ENCODE results near the gene GNGT1.

DNA sequence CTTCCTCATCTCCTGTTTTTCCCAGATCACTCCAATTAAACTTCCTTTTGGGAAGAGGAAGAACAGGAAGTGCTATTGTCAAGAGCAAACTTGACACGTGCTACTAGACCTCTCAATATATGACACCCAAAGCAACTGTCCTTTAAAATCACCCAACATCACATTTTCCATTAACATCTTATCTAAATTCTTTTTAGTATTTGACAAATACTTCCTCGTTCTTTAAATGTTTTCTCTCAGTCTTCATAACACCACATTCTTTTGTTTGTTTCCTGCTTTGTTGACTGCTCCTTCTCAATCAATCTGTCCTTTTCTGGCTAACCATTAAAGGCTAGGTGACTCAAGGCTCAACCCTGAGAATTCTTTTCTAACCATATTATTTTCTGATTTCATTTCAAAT, 8.7 kb upstream of the GNGT1 start:
- TF ChIP-seq, protein P1, sequence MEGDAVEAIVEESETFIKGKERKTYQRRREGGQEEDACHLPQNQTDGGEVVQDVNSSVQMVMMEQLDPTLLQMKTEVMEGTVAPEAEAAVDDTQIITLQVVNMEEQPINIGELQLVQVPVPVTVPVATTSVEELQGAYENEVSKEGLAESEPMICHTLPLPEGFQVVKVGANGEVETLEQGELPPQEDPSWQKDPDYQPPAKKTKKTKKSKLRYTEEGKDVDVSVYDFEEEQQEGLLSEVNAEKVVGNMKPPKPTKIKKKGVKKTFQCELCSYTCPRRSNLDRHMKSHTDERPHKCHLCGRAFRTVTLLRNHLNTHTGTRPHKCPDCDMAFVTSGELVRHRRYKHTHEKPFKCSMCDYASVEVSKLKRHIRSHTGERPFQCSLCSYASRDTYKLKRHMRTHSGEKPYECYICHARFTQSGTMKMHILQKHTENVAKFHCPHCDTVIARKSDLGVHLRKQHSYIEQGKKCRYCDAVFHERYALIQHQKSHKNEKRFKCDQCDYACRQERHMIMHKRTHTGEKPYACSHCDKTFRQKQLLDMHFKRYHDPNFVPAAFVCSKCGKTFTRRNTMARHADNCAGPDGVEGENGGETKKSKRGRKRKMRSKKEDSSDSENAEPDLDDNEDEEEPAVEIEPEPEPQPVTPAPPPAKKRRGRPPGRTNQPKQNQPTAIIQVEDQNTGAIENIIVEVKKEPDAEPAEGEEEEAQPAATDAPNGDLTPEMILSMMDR (IDR thresholded peaks at IDR 0.05), result no peak
- TF ChIP-seq EZH2phosphoT487 (IDR thresholded peaks at IDR 0.05) (no peak), EZH2 (IDR thresholded peaks at IDR 0.05) (no peak)

Data from neural progenitor cell (in vitro differentiated cells).